GM18498 (cell line): ENCODE results near the gene TUBB2A.

Experiments used
- ATAC-seq: cut with Tn5 transposase; IDR thresholded peaks from one replicate; pipeline ENCODE4 v1.9.1; 2021; ENCODE audit warnings: mild to moderate bottlenecking, moderate library complexity; ENCODE audit not compliant: unreplicated experiment

TUBB2A gene

GRCh38 chr6:3124667-3125066 lies 32.7 kb downstream of the TUBB2A start:
- no peak for ATAC-seq

GRCh38 chr6:3122823-3123182 lies 34.5 kb downstream of the TUBB2A start:
- ATAC-seq: no peak

GRCh38 chr6:3120765-3121089 lies 36.6 kb downstream of the TUBB2A start:
- no peak for ATAC-seq

- ATAC-seq: peak; percentile 40
Measured at GRCh38 chr6:3119040-3119723, 38.2 kb downstream of the TUBB2A start.

GRCh38 chr6:3118353-3119039 lies 38.8 kb downstream of the TUBB2A start, which contains the start of gene BPHL:
Gene BPHL, plus strand, starts transcription at chr6:3118711. Its CDS starts 30 bp downstream, at chr6:3118741.
- peak; percentile 94 for ATAC-seq

- ATAC-seq: no peak
Measured at GRCh38 chr6:3117912-3118352, 39.4 kb downstream of the TUBB2A start.

- no peak for ATAC-seq
Measured at GRCh38 chr6:3114377-3114776, 43.0 kb downstream of the TUBB2A start.

- no peak for ATAC-seq
Measured at GRCh38 chr6:3109761-3110160, 47.6 kb downstream of the TUBB2A start.

- no peak for ATAC-seq
Measured at GRCh38 chr6:3108746-3109414, 48.5 kb downstream of the TUBB2A start.
